K562 (cell line): ENCODE results near the gene FMN2. TPM values are rescaled to one million over a fixed set of nuclear protein-coding genes. Genes with fewer than 3 reads are reported as not detected.

Source experiments
- C11orf30 ChIP-seq: fragments of 450-650 bp; IDR thresholded peaks from 2 replicates; pipeline ENCODE4 v1.6.1; 2016; ENCODE audit warnings: low read depth, mild to moderate bottlenecking
- KHSRP ChIP-seq: fragments of 450-650 bp; IDR thresholded peaks from 2 replicates; pipeline ENCODE4 v1.6.1; 2017
- NFIX ChIP-seq: fragments of 250-450 bp; sonication (Bioruptor Pico); IDR thresholded peaks from 2 replicates; pipeline ENCODE4 v1.4.0; 2020; ENCODE audit warnings: low read depth, mild to moderate bottlenecking, moderate library complexity
- POLR2G ChIP-seq: fragments of 200-400 bp; formaldehyde crosslinking; IDR thresholded peaks from 2 replicates; pipeline ENCODE4 v1.6.1; 2017; ENCODE audit warnings: low read depth, mild to moderate bottlenecking, antibody characterized with exemption, low read length, moderate library complexity
- PYGO2 ChIP-seq: fragments of 450-650 bp; IDR thresholded peaks from 2 replicates; pipeline ENCODE4 v1.6.1; 2016; ENCODE audit warnings: mild to moderate bottlenecking, missing genetic modification characterization, moderate library complexity, missing compliant biosample characterization
- RBBP5 ChIP-seq: fragments of 200-600 bp; sonication (generic); IDR thresholded peaks from 2 replicates; pipeline ENCODE4 v1.6.1; 2012; ENCODE audit warnings: borderline replicate concordance, mild to moderate bottlenecking, low read length, control low read depth, inconsistent platforms; ENCODE audit not compliant: insufficient read depth, poor library complexity, severe bottlenecking
- RBFOX2 ChIP-seq: fragments of 200-400 bp; formaldehyde crosslinking; IDR thresholded peaks from 2 replicates; pipeline ENCODE4 v1.6.1; 2017; ENCODE audit warnings: low read depth, mild to moderate bottlenecking, low read length, moderate library complexity
- RBM25 ChIP-seq: fragments of 200-400 bp; formaldehyde crosslinking; IDR thresholded peaks from 2 replicates; pipeline ENCODE4 v1.6.1; 2018; ENCODE audit warnings: low read length, low read depth, moderate library complexity; ENCODE audit not compliant: severe bottlenecking
- RUNX1 ChIP-seq: sonication (generic); IDR thresholded peaks from 2 replicates; pipeline ENCODE4 v1.6.1; 2016; ENCODE audit warnings: antibody characterized with exemption, low read depth
- TEAD4 ChIP-seq, 2 experiments: sonication (generic) in 1 of 2; formaldehyde crosslinking in 1 of 2; IDR thresholded peaks; 2 replicates each; pipeline versions ENCODE4 v1.6.1 to v1.8.0; 2012 to 2022; ENCODE audit warnings: borderline replicate concordance in 1 of 2, inconsistent platforms in 1 of 2, low read length in 1 of 2, mild to moderate bottlenecking in 1 of 2, missing genetic modification reagents in 1 of 2
- polyA plus RNA-seq, 8 experiments: library from polyadenylated mRNA; depleted of rRNA in 4 of 8; stranded (reverse) in 5 of 8; unstranded in 3 of 8; fragments of >200 nt; fragmentation: Nextera tagmentation in 2 of 8; fragmentation: Illumina TruSeq in 1 of 8; extraction: Ambion mirVana in 2 of 8; extraction: Trizol in 1 of 8; gene quantifications; 2 replicates each; pipeline versions ENCODE4 v1.2.1 to v1.2.3, GENCODE V29; 2011 to 2014; ENCODE audit warnings: inconsistent platforms in 1 of 8, missing spikeins in 1 of 8
- total RNA-seq, 7 experiments: library from RNA; depleted of rRNA in 6 of 7; stranded (reverse); fragments of >200 nt in 6 of 7; fragmentation: Illumina TruSeq in 2 of 7; extraction: Trizol in 2 of 7; gene quantifications; 2 replicates each; pipeline versions ENCODE4 v1.2.1 to v1.2.3, GENCODE V29; 2011 to 2021; ENCODE audit warnings: low replicate concordance in 1 of 7
- TF ChIP-seq, protein P1 (sequence below): sonication (generic); formaldehyde crosslinking; IDR thresholded peaks from 2 replicates; pipeline ENCODE4 v1.8.0; 2023; ENCODE audit warnings: mild to moderate bottlenecking, missing genetic modification reagents

Gene FMN2
- total and polyA plus RNA-seq, 9 of the 15 experiments (the other 6 are each of a cell fraction or from before 2014, with no cell fraction given): 0.15 to 0.45 (median 0.16) TPM; not detected in 3

DNA sequence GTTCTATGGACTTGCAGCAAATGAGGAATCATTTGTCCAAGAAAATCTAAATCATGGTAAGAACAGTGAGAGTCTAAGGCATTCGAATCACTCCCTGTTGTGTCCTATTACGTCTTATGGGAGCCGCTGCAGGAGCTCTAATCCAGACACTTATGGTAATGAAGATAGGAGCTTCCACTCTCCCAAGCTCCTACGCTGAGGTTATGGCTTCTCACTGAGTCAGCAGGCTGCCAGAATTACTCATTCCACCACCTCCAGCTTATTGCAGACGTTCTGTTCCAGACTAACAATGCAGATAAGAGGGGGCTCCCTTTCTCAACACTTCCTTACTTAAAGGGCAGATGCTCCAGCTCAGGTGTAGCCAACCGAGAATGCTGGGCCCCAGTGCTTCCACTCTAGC is 307.7 kb downstream of the FMN2 start (continued):
- TF ChIP-seq, protein P1, sequence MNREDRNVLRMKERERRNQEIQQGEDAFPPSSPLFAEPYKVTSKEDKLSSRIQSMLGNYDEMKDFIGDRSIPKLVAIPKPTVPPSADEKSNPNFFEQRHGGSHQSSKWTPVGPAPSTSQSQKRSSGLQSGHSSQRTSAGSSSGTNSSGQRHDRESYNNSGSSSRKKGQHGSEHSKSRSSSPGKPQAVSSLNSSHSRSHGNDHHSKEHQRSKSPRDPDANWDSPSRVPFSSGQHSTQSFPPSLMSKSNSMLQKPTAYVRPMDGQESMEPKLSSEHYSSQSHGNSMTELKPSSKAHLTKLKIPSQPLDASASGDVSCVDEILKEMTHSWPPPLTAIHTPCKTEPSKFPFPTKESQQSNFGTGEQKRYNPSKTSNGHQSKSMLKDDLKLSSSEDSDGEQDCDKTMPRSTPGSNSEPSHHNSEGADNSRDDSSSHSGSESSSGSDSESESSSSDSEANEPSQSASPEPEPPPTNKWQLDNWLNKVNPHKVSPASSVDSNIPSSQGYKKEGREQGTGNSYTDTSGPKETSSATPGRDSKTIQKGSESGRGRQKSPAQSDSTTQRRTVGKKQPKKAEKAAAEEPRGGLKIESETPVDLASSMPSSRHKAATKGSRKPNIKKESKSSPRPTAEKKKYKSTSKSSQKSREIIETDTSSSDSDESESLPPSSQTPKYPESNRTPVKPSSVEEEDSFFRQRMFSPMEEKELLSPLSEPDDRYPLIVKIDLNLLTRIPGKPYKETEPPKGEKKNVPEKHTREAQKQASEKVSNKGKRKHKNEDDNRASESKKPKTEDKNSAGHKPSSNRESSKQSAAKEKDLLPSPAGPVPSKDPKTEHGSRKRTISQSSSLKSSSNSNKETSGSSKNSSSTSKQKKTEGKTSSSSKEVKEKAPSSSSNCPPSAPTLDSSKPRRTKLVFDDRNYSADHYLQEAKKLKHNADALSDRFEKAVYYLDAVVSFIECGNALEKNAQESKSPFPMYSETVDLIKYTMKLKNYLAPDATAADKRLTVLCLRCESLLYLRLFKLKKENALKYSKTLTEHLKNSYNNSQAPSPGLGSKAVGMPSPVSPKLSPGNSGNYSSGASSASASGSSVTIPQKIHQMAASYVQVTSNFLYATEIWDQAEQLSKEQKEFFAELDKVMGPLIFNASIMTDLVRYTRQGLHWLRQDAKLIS (CRISPR knock-in tag): no peak
- TF ChIP-seq RBBP5: no peak
- no peak for TF ChIP-seq NFIX (CRISPR knock-in tag)
- TF ChIP-seq RUNX1: no peak
- no peak for TF ChIP-seq RBM25
- no peak for TF ChIP-seq KHSRP
- TF ChIP-seq TEAD4 (IDR thresholded peaks at IDR 0.05; ENCODE audit: low read length): 0 out of 2 replicates have a peak, but pooled peaks have one; percentile 21
- TF ChIP-seq TEAD4 (CRISPR knock-in tag; IDR thresholded peaks at IDR 0.05; ENCODE audit: borderline replicate concordance): no peak
- no peak for TF ChIP-seq POLR2G
- no peak for TF ChIP-seq C11orf30
- TF ChIP-seq PYGO2 (tag): no peak
- no peak for TF ChIP-seq RBFOX2
